H9 (cell line): ENCODE data around the gene TNFRSF1B. TPM values are rescaled to one million over a fixed set of nuclear protein-coding genes. Genes with fewer than 3 reads are reported as not detected.
"Not testable (repeated sequence)": the region's sequence is repeated elsewhere in the genome, so short reads cannot be mapped to it uniquely, and the experiment has no call there.

Source experiments
- DNase-seq: peaks from one replicate; pipeline ENCODE4 v3.0.0-alpha.2; 2017
- H2AFZ ChIP-seq: one replicate; pipeline ENCODE4 v1.6.1; 2013; ENCODE audit warnings: mild to moderate bottlenecking, low read length, control low read depth, moderate library complexity
- H2AK5ac ChIP-seq: 2 replicates; pipeline ENCODE4 v1.6.1; 2013; ENCODE audit warnings: low read length, control low read depth, mixed read lengths; ENCODE audit not compliant: insufficient read length
- H2BK120ac ChIP-seq: one replicate; pipeline ENCODE4 v1.6.1; 2013; ENCODE audit warnings: low read depth, mild to moderate bottlenecking, low read length, control low read depth, inconsistent platforms; ENCODE audit not compliant: poor library complexity, severe bottlenecking
- H2BK12ac ChIP-seq: 2 replicates; pipeline ENCODE4 v1.6.1; 2013; ENCODE audit warnings: low read length, control low read depth, mixed read lengths, low read depth; ENCODE audit not compliant: insufficient read length
- H2BK15ac ChIP-seq: 2 replicates; pipeline ENCODE4 v1.6.1; 2013; ENCODE audit warnings: low read depth, low read length, control low read depth
- H2BK20ac ChIP-seq: one replicate; pipeline ENCODE4 v1.6.1; 2013; ENCODE audit warnings: low read depth, mild to moderate bottlenecking, low read length, control low read depth, inconsistent platforms; ENCODE audit not compliant: poor library complexity, severe bottlenecking
- H2BK5ac ChIP-seq: 2 replicates; pipeline ENCODE4 v1.6.1; 2013; ENCODE audit warnings: low read length, control low read depth, mixed read lengths; ENCODE audit not compliant: insufficient read length
- H3K14ac ChIP-seq: 2 replicates; pipeline ENCODE4 v1.6.1; 2013; ENCODE audit warnings: low read length, control low read depth; ENCODE audit not compliant: insufficient read depth
- H3K18ac ChIP-seq: 2 replicates; pipeline ENCODE4 v1.6.1; 2013; ENCODE audit warnings: low read depth, mild to moderate bottlenecking, mixed read lengths, low read length, control low read depth; ENCODE audit not compliant: insufficient read length
- H3K23ac ChIP-seq: 2 replicates; pipeline ENCODE4 v1.6.1; 2013; ENCODE audit warnings: low read length, control low read depth, mixed read lengths, low read depth; ENCODE audit not compliant: insufficient read length
- H3K23me2 ChIP-seq: 2 replicates; pipeline ENCODE4 v1.6.1; 2013; ENCODE audit warnings: low read depth, mild to moderate bottlenecking, mixed read lengths, low read length, control low read depth; ENCODE audit not compliant: insufficient read length, poor library complexity, severe bottlenecking
- H3K27ac ChIP-seq: 2 replicates; pipeline ENCODE4 v1.5.1; 2013; ENCODE audit warnings: low read length, control low read depth, mixed read lengths, low read depth; ENCODE audit not compliant: insufficient read length
- H3K27me3 ChIP-seq: 2 replicates; pipeline ENCODE4 v1.6.1; 2013; ENCODE audit warnings: low read length, control low read depth, inconsistent platforms; ENCODE audit not compliant: insufficient read depth
- H3K4ac ChIP-seq: 2 replicates; pipeline ENCODE4 v1.6.1; 2013; ENCODE audit warnings: low read depth, mild to moderate bottlenecking, control low read depth, inconsistent platforms, low read length, moderate library complexity
- H3K4me1 ChIP-seq: 2 replicates; pipeline ENCODE4 v1.6.1; 2013; ENCODE audit warnings: low read length, control low read depth, inconsistent platforms; ENCODE audit not compliant: insufficient read depth
- H3K4me2 ChIP-seq: 2 replicates; pipeline ENCODE4 v1.6.1; 2013; ENCODE audit warnings: low read length, control low read depth, mixed read lengths; ENCODE audit not compliant: insufficient read length, insufficient read depth
- H3K56ac ChIP-seq: 2 replicates; pipeline ENCODE4 v1.6.1; 2013; ENCODE audit warnings: low read depth, mild to moderate bottlenecking, mixed read lengths, low read length, control low read depth; ENCODE audit not compliant: insufficient read length
- H3K79me1 ChIP-seq: 2 replicates; pipeline ENCODE4 v1.6.1; 2013; ENCODE audit warnings: low read depth, mild to moderate bottlenecking, moderate library complexity, low read length, control low read depth, inconsistent platforms; ENCODE audit not compliant: insufficient read depth, poor library complexity, severe bottlenecking
- H3K79me2 ChIP-seq: 2 replicates; pipeline ENCODE4 v1.6.1; 2013; ENCODE audit warnings: low read length, control low read depth, inconsistent platforms; ENCODE audit not compliant: insufficient read depth
- H3K9ac ChIP-seq: 2 replicates; pipeline ENCODE4 v1.6.1; 2013; ENCODE audit warnings: low read length, control low read depth, mixed read lengths; ENCODE audit not compliant: insufficient read length; ENCODE audit errors: extremely low read depth
- H3K9me3 ChIP-seq: one replicate; pipeline ENCODE4 v1.6.1; 2013; ENCODE audit warnings: low read depth, low read length, inconsistent platforms; ENCODE audit not compliant: control insufficient read depth
- H3T11ph ChIP-seq: one replicate; pipeline ENCODE4 v1.6.1; 2013; ENCODE audit warnings: mild to moderate bottlenecking, low read length, control low read depth, inconsistent platforms
- H4K20me1 ChIP-seq: one replicate; pipeline ENCODE4 v1.6.1; 2013; ENCODE audit not compliant: control insufficient read depth, insufficient read length, insufficient read depth
- H4K5ac ChIP-seq: 2 replicates; pipeline ENCODE4 v1.6.1; 2013; ENCODE audit warnings: low read depth, mild to moderate bottlenecking, mixed read lengths, low read length, control low read depth; ENCODE audit not compliant: insufficient read length
- H4K8ac ChIP-seq: replicated peaks from 2 replicates; pipeline ENCODE4 v1.6.1; 2013; ENCODE audit warnings: low read length, control low read depth, mixed read lengths, low read depth; ENCODE audit not compliant: insufficient read length
- H4K91ac ChIP-seq: 2 replicates; pipeline ENCODE4 v1.6.1; 2013; ENCODE audit warnings: low read depth, mild to moderate bottlenecking, moderate library complexity, mixed read lengths, low read length, control low read depth; ENCODE audit not compliant: insufficient read length
- H3K27ac Mint-ChIP-seq, 3 experiments: 2 replicates in 2 of 3; 3 replicates in 1 of 3; pipeline ENCODE4 v1.8.0; 2020 to 2021; ENCODE audit warnings: mixed read lengths in 3 of 3, mild to moderate bottlenecking in 1 of 3, moderate library complexity in 1 of 3
- H3K27me3 Mint-ChIP-seq: 2 replicates; pipeline ENCODE4 v1.8.0; 2021; ENCODE audit warnings: low read depth, mild to moderate bottlenecking, moderate library complexity, mixed read lengths
- H3K36me3 Mint-ChIP-seq, 3 experiments: 2 replicates in 2 of 3; 3 replicates in 1 of 3; pipeline ENCODE4 v1.8.0; 2020 to 2021; ENCODE audit warnings: low read depth in 3 of 3, mixed read lengths in 3 of 3; ENCODE audit not compliant: insufficient read depth in 1 of 3
- H3K4me1 Mint-ChIP-seq, 2 experiments: 2 replicates each; pipeline ENCODE4 v1.8.0; 2020; ENCODE audit warnings: mixed read lengths in 2 of 2
- H3K4me3 Mint-ChIP-seq, 2 experiments: 2 replicates in 1 of 2; 3 replicates in 1 of 2; pipeline ENCODE4 v1.8.0; 2020 to 2021; ENCODE audit warnings: mild to moderate bottlenecking in 2 of 2, mixed read lengths in 2 of 2, moderate library complexity in 1 of 2
- H3K9me3 Mint-ChIP-seq, 2 experiments: 2 replicates in 1 of 2; 3 replicates in 1 of 2; pipeline ENCODE4 v1.8.0; 2020; ENCODE audit warnings: mild to moderate bottlenecking in 2 of 2, mixed read lengths in 2 of 2, moderate library complexity in 1 of 2
- CTCF ChIP-seq: fragments of 200-600 bp; sonication (generic); conservative IDR thresholded peaks from 3 replicates; pipeline ENCODE4 v1.8.0; 2021; ENCODE audit warnings: antibody characterized with exemption, mild to moderate bottlenecking
- WGBS: extraction: QIAGEN DNeasy Blood & Tissue Kit; methylation state at CpG from one replicate; pipeline ENCODE4 v1.1.7; 2013; ENCODE audit warnings: missing lambda C conversion rate, low lambda C conversion rate, mixed read lengths; ENCODE audit not compliant: insufficient read length; ENCODE audit errors: extremely low coverage; 5-methylcytosine and 5-hydroxymethylcytosine counted together
- total RNA-seq: library from RNA; stranded (reverse); gene quantifications from 2 replicates; pipeline ENCODE4 v1.2.1, GENCODE V29; 2021

TNFRSF1B gene
- total RNA-seq, 1 experiment from 2014 or later = 0.57 TPM

GRCh38 chr1:12220890-12221289 lies 54.1 kb downstream of the TNFRSF1B start:
- Histone ChIP-seq H3K4me2 (no peak overlapping the region), H2AFZ (no peak overlapping the region), H4K8ac (no peak overlapping the region), H3K23me2 (no peaks in the 10 kb centered on the region), H3K9ac (no peak overlapping the region), H3K9me3 (peaks cover 7% of the 10 kb centered on the region), H3K27me3 (no peaks in the 10 kb centered on the region), H4K20me1 (no peaks in the 10 kb centered on the region), H4K5ac (no peak overlapping the region), H2BK120ac (no peak overlapping the region), H3K18ac (no peak overlapping the region), H2BK5ac (no peak overlapping the region), H3K56ac (no peak overlapping the region), H2BK15ac (no peak overlapping the region), H3T11ph (no peak overlapping the region), H2AK5ac (no peak overlapping the region), H2BK20ac (no peak overlapping the region), H3K27ac (no peak overlapping the region), H2BK12ac (no peak overlapping the region), H3K14ac (no peak overlapping the region), H4K91ac (no peak overlapping the region), H3K23ac (no peak overlapping the region), H3K79me2 (no peaks in the 10 kb centered on the region), H3K79me1 (no peaks in the 10 kb centered on the region), H3K4me1 (no peaks in the 10 kb centered on the region), H3K4ac (no peak overlapping the region)
- no CpG with 5 or more reads among the region's 2 CpGs for WGBS
- no peak overlapping the region for H3K4me3 Mint-ChIP-seq
- H3K27ac Mint-ChIP-seq = no peak overlapping the region
- no peak for TF ChIP-seq CTCF
- peaks cover 4% of the 10 kb centered on the region for H3K27me3 Mint-ChIP-seq
- no peaks in the 10 kb centered on the region for H3K4me1 Mint-ChIP-seq
- H3K36me3 Mint-ChIP-seq = peaks cover 4 to 6% (median 5%) of the 10 kb centered on the region in 3 experiments; a peak in 6 of 7 replicates
- H3K9me3 Mint-ChIP-seq = peaks cover 30 to 35% of the 10 kb centered on the region in 2 experiments
- DNase-seq = no peak

DNA sequence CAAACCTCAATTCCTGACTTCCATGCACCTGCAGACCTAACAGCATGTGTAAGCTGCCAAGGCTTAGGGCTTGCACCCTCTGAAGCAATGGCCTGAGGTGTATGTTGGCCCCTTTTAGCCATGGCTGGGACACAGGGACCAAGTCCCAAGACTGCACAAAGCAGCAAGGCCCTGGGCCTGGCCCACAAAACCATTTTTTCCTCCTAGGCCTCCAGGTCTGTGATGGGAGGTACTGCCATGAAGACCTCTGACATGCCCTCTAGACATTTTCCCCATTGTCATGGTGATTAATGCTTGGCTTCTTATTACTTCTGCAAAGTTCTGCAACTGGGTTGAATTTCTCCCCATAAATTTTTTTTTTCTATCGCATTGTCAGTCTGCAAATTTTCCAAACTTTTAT lies 55.9 kb downstream of the TNFRSF1B start:
- not testable (repeated sequence) for H3K9me3 ChIP-seq, H3K4ac ChIP-seq, H3K4me3 Mint-ChIP-seq, H2BK120ac ChIP-seq, H3K27me3 ChIP-seq, H3K56ac ChIP-seq, H3K27ac Mint-ChIP-seq, H4K20me1 ChIP-seq, H3K23ac ChIP-seq, H3K4me1 ChIP-seq, H4K91ac ChIP-seq, H2BK12ac ChIP-seq, H4K8ac ChIP-seq, H2BK20ac ChIP-seq, H3K4me1 Mint-ChIP-seq, H3K27me3 Mint-ChIP-seq, H3K14ac ChIP-seq, H3T11ph ChIP-seq, H2BK5ac ChIP-seq, H3K36me3 Mint-ChIP-seq, H2AFZ ChIP-seq, H3K9ac ChIP-seq, DNase-seq, H3K23me2 ChIP-seq, H2AK5ac ChIP-seq, H3K4me2 ChIP-seq, H3K79me2 ChIP-seq, H2BK15ac ChIP-seq, H4K5ac ChIP-seq, H3K18ac ChIP-seq, H3K27ac ChIP-seq, H3K79me1 ChIP-seq
- H3K9me3 Mint-ChIP-seq = peaks cover 27 to 31% of the 10 kb centered on the region in 2 experiments
- WGBS = no CpG with 5 or more reads among the region's 1 CpG
